ENCODE results near the gene AKAP13.

DNA sequence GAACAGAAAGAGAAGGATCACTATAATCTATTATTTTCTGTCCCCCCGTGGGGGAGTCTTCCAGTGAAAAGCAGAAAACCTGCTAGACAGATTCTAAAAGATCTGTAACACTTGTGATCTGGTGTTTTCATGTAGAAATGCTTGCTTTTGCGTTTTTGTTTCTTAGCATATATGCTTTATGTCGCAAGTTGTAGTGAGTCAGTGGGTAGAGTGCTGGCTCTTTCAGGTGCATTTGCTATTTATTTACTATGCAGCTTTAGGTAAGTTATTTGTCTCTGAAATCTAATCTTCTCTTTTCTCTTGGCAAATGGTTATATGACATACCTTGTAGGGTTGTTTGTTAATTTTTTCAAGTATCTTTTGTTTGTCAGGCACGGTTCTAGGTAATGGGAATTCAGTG is 9.4 kb downstream of the AKAP13 start:
- TF ChIP-seq, protein P1, sequence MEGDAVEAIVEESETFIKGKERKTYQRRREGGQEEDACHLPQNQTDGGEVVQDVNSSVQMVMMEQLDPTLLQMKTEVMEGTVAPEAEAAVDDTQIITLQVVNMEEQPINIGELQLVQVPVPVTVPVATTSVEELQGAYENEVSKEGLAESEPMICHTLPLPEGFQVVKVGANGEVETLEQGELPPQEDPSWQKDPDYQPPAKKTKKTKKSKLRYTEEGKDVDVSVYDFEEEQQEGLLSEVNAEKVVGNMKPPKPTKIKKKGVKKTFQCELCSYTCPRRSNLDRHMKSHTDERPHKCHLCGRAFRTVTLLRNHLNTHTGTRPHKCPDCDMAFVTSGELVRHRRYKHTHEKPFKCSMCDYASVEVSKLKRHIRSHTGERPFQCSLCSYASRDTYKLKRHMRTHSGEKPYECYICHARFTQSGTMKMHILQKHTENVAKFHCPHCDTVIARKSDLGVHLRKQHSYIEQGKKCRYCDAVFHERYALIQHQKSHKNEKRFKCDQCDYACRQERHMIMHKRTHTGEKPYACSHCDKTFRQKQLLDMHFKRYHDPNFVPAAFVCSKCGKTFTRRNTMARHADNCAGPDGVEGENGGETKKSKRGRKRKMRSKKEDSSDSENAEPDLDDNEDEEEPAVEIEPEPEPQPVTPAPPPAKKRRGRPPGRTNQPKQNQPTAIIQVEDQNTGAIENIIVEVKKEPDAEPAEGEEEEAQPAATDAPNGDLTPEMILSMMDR (IDR thresholded peaks at IDR 0.05), result no peak
- TF ChIP-seq POLR2A (IDR thresholded peaks at IDR 0.05), result no peak
- TF ChIP-seq POLR2AphosphoS5 (IDR thresholded peaks at IDR 0.05), result no peak

Data from breast epithelium (tissue), 3 donors.